Ecto neural progenitor cell (in vitro differentiated cells): ENCODE data around the gene SLC38A8.
A peak's percentile ranks its signal among the peaks of the same experiment; 100 is the strongest.

ENCODE experiments used
- DNase-seq: peaks from one replicate; pipeline ENCODE4 v3.0.0-alpha.2; 2018; ENCODE audit warnings: low spot score

SLC38A8 gene

GRCh38 chr16:83996481-83997252, 45.9 kb downstream of the SLC38A8 start:
- no peak for DNase-seq

GRCh38 chr16:83995754-83996153, 46.8 kb downstream of the SLC38A8 start:
- DNase-seq: peak; percentile 77

GRCh38 chr16:83994703-83995102, 47.9 kb downstream of the SLC38A8 start:
- DNase-seq: no peak

- DNase-seq: no peak
Observed at GRCh38 chr16:83994087-83994486, 48.5 kb downstream of the SLC38A8 start.

- DNase-seq: no peak
Observed at GRCh38 chr16:83992624-83993023, 50.0 kb downstream of the SLC38A8 start.

GRCh38 chr16:83990492-83990891, 52.1 kb downstream of the SLC38A8 start:
- no peak for DNase-seq

- DNase-seq: no peak
Observed at GRCh38 chr16:83989300-83989699, 53.3 kb downstream of the SLC38A8 start.

- no peak for DNase-seq
Observed at GRCh38 chr16:83983491-83983890, 59.1 kb downstream of the SLC38A8 start.

GRCh38 chr16:83981799-83982198, 60.8 kb downstream of the SLC38A8 start:
- DNase-seq: no peak

- DNase-seq: no peak
Observed at GRCh38 chr16:83980794-83981193, 61.8 kb downstream of the SLC38A8 start.

- DNase-seq: no peak
Observed at GRCh38 chr16:83979441-83979840, 63.2 kb downstream of the SLC38A8 start.

GRCh38 chr16:83978401-83978904, 64.1 kb downstream of the SLC38A8 start:
- DNase-seq: no peak

GRCh38 chr16:83977056-83977815, 65.4 kb downstream of the SLC38A8 start:
- no peak for DNase-seq

- DNase-seq: no peak
Observed at GRCh38 chr16:83975590-83976260, 66.9 kb downstream of the SLC38A8 start.

GRCh38 chr16:83974475-83974874, 68.1 kb downstream of the SLC38A8 start:
- DNase-seq: no peak

- no peak for DNase-seq
Observed at GRCh38 chr16:83973581-83974385, 68.8 kb downstream of the SLC38A8 start.

- no peak for DNase-seq
Observed at GRCh38 chr16:83973077-83973476, 69.5 kb downstream of the SLC38A8 start.

GRCh38 chr16:83972256-83973008, 70.2 kb downstream of the SLC38A8 start:
- DNase-seq: no peak

GRCh38 chr16:83971165-83972130, 71.1 kb downstream of the SLC38A8 start:
- DNase-seq: no peak

GRCh38 chr16:83970430-83970815, 72.2 kb downstream of the SLC38A8 start:
- DNase-seq: no peak
